Endothelial cell of umbilical vein (primary cell): ENCODE measurements around the gene CCNY. TPM values are rescaled to one million over a fixed set of nuclear protein-coding genes. Genes with fewer than 3 reads are reported as not detected.

Source experiments
- BruUV-seq: library from RNA; stranded (reverse); fragments of 400-500 nt; replicated peaks from 2 replicates; lab custom pipeline; 2021; lab: Mats Ljungman, UMichigan
- CTCF ChIA-PET: fragments of 300-600, 350-600 bp; sonication (Branson Sonifier 250); formaldehyde crosslinking; loops from one replicate; lab custom pipeline; 2021; ENCODE audit warnings: antibody characterized with exemption, inconsistent platforms; lab: Charles Lee
- POLR2A ChIA-PET: fragments of 300-600, 350-600 bp; sonication (Branson Sonifier 250); formaldehyde crosslinking; loops from one replicate; lab custom pipeline; 2021; ENCODE audit warnings: antibody characterized with exemption, inconsistent platforms; lab: Charles Lee
- DNase-seq: peaks from one replicate; pipeline ENCODE4 v3.0.0-alpha.2; 2011; ENCODE audit warnings: low read depth, low spot score
- FAIRE-seq: peaks from 2 replicates; lab custom pipeline; 2011; peaks lifted over from hg19 to GRCh38; lab: Jason Lieb, UNC
- H2AFZ ChIP-seq: 2 replicates; pipeline ENCODE4 v1.6.0; 2012; ENCODE audit warnings: low read depth, low read length, control low read depth, inconsistent platforms
- H3K27ac ChIP-seq: 2 replicates; pipeline ENCODE4 v1.5.1; 2011; ENCODE audit warnings: low read depth, mild to moderate bottlenecking, control low read depth, low read length, moderate library complexity; ENCODE audit not compliant: insufficient read depth
- H3K27me3 ChIP-seq, 2 experiments: 2 replicates each; pipeline versions ENCODE4 v1.6.0 to v1.6.1; 2011; ENCODE audit warnings: low read length in 2 of 2, mixed read lengths in 1 of 2; ENCODE audit not compliant: control insufficient read depth in 2 of 2, insufficient read depth in 2 of 2
- H3K36me3 ChIP-seq, 2 experiments: 2 replicates in 1 of 2; 3 replicates in 1 of 2; pipeline ENCODE4 v1.5.1; 2011; ENCODE audit warnings: low read length in 2 of 2, mild to moderate bottlenecking in 1 of 2, moderate library complexity in 1 of 2; ENCODE audit not compliant: control insufficient read depth in 2 of 2, insufficient read depth in 2 of 2; ENCODE audit errors: extremely low read depth in 1 of 2
- H3K4me1 ChIP-seq: 3 replicates; pipeline ENCODE4 v1.5.1; 2011; ENCODE audit warnings: mild to moderate bottlenecking, low read length; ENCODE audit not compliant: control insufficient read depth, insufficient read depth; ENCODE audit errors: extremely low read depth
- H3K4me2 ChIP-seq: 2 replicates; pipeline ENCODE4 v1.6.1; 2011; ENCODE audit warnings: low read length, control low read depth, mixed read lengths; ENCODE audit not compliant: insufficient read depth
- H3K4me3 ChIP-seq, 3 experiments: fragments of 200-600 bp in 1 of 3; sonication (generic), shearing (Covaris generic) in 1 of 3; replicated peaks in 1 of 3; 2 replicates each; pipeline ENCODE4 v1.5.1; 2011 to 2016; ENCODE audit warnings: control low read depth in 3 of 3, low read length in 3 of 3, mild to moderate bottlenecking in 2 of 3, inconsistent platforms in 1 of 3, low read depth in 1 of 3, moderate library complexity in 1 of 3; ENCODE audit not compliant: insufficient read depth in 1 of 3
- H3K79me2 ChIP-seq: 2 replicates; pipeline ENCODE4 v1.6.0; 2012; ENCODE audit warnings: low read length, inconsistent platforms; ENCODE audit not compliant: control insufficient read depth, insufficient read depth
- H3K9ac ChIP-seq: replicated peaks from 2 replicates; pipeline ENCODE3; 2011; ENCODE audit warnings: low read length, control low read depth; ENCODE audit not compliant: insufficient read depth; ENCODE audit errors: extremely low read depth
- H3K9me1 ChIP-seq: replicated peaks from 3 replicates; pipeline ENCODE4 v1.6.0; 2011; ENCODE audit warnings: mild to moderate bottlenecking, low read length; ENCODE audit not compliant: control insufficient read depth, insufficient read depth; ENCODE audit errors: extremely low read depth
- H3K9me3 ChIP-seq: replicated peaks from 2 replicates; pipeline ENCODE4 v1.5.1; 2012; ENCODE audit warnings: low read length, inconsistent platforms; ENCODE audit not compliant: control insufficient read depth, insufficient read depth
- H4K20me1 ChIP-seq: replicated peaks from 2 replicates; pipeline ENCODE3; 2011; ENCODE audit warnings: mild to moderate bottlenecking, low read length; ENCODE audit not compliant: control insufficient read depth, insufficient read depth; ENCODE audit errors: extremely low read depth
- EZH2 ChIP-seq: IDR thresholded peaks from 2 replicates; pipeline ENCODE4 v1.6.1; 2012; ENCODE audit warnings: borderline replicate concordance, low read depth, mild to moderate bottlenecking, moderate library complexity, low read length, inconsistent platforms; ENCODE audit not compliant: severe bottlenecking
- FOS ChIP-seq: IDR thresholded peaks from 2 replicates; pipeline ENCODE4 v1.6.1; 2011; ENCODE audit warnings: mild to moderate bottlenecking, low read length, moderate library complexity, borderline replicate concordance; ENCODE audit not compliant: insufficient read depth
- GATA2 ChIP-seq: IDR thresholded peaks from 2 replicates; pipeline ENCODE4 v1.7.0; 2011; ENCODE audit warnings: low read depth, mild to moderate bottlenecking, moderate library complexity, mixed read lengths, low read length; ENCODE audit not compliant: insufficient read length, insufficient read depth
- JUN ChIP-seq: IDR thresholded peaks from 2 replicates; pipeline ENCODE4 v1.6.1; 2011; ENCODE audit warnings: borderline replicate concordance, low read depth; ENCODE audit not compliant: insufficient read length, insufficient read depth
- POLR2A ChIP-seq: IDR thresholded peaks from 2 replicates; pipeline ENCODE4 v1.6.1; 2012; ENCODE audit warnings: low read depth, mild to moderate bottlenecking, control low read depth, low read length
- POLR2AphosphoS5 ChIP-seq: IDR thresholded peaks from 2 replicates; pipeline ENCODE4 v1.6.1; 2012; ENCODE audit warnings: low read depth, mild to moderate bottlenecking, control low read depth, low read length, moderate library complexity; ENCODE audit not compliant: insufficient read depth
- dilution Hi-C: fragments of 300-500 bp; cut with MboI; formaldehyde crosslinking; loops from one replicate; pipeline ENCODE4 v1.15.0; 2019; ENCODE audit warnings: low sequenced_read_pairs; ENCODE audit not compliant: extremely low pct_ligation_motif_present
- intact Hi-C: fragments of 100-400 bp; cut with micrococcal nuclease; formaldehyde crosslinking; loops from one replicate; pipeline ENCODE4 v1.10.0; 2022
- polyA plus RNA-seq, 4 experiments: library from polyadenylated mRNA; depleted of rRNA in 3 of 4; stranded (reverse) in 3 of 4; unstranded in 1 of 4; fragments of >200 nt; gene quantifications; 2 replicates each; pipeline versions ENCODE4 v1.2.1 to v1.2.3, GENCODE V29; 2011 to 2012; ENCODE audit warnings: missing spikeins in 1 of 4
- total RNA-seq: library from RNA; stranded (reverse); gene quantifications from 2 replicates; pipeline ENCODE4 v1.2.3, GENCODE V29; 2021

Gene CCNY
- total and polyA plus RNA-seq, 2 donors (not counting 3 experiments of a cell fraction or from before 2014, with no cell fraction given) = 61.5 to 107 TPM

- FAIRE-seq (peak; percentile 21), DNase-seq (no peak)
- peaks cover 89% of the 10 kb centered on the region for H3K79me2 ChIP-seq
- no peaks in the 10 kb centered on the region for H3K9me3 ChIP-seq
- peaks cover 39% of the 10 kb centered on the region for H3K4me1 ChIP-seq
- no peaks in the 10 kb centered on the region for H3K9me1 ChIP-seq
- no peaks in the 10 kb centered on the region for H3K27me3 ChIP-seq
- H3K4me3 ChIP-seq = peak overlapping the region; percentile 62 to 93 (median 72)
- peak overlapping the region; percentile 86 for H3K9ac ChIP-seq
- no peak for TF ChIP-seq FOS
- TF ChIP-seq EZH2 = no peak
- TF ChIP-seq JUN = no peak
- no peak for TF ChIP-seq POLR2AphosphoS5
- TF ChIP-seq GATA2 = no peak
- no peak for TF ChIP-seq POLR2A
- peak overlapping the region; percentile 78 for H3K4me2 ChIP-seq
- intact Hi-C loops (loop anchor here (2.0 to 5.0 kb wide), 5 partner anchors 85 to 227 kb away; partner anchors contain the start of gene CREM), dilution Hi-C loops (no loop called here)
- peaks cover 20% of the 10 kb centered on the region for H4K20me1 ChIP-seq
- no peak overlapping the region for H2AFZ ChIP-seq
- H3K27ac ChIP-seq = peak overlapping the region; percentile 57
- ChIA-PET CTCF (interaction anchor here (1.4 kb wide), 1 partner anchor 86 kb away, joined by 4 read pairs; no protein-coding TSS in a partner anchor), POLR2A (no interaction called here)
- TSS peak; percentile 49 for BruUV-seq
- no peaks in the 10 kb centered on the region for H3K36me3 ChIP-seq
These were observed 901 bp upstream of the CCNY start for GRCh38 chr10:35335133-35336083.
